Stimulated activated CD4-positive, alpha-beta T cell treated with anti-CD3 and anti-CD28 coated beads, Interleukin-1b, Interleukin-23, amount 100 ng/mL, for 4 hours (primary cell): ENCODE results near the gene CCDC85B.
"Not testable (repeated sequence)": the region's sequence is repeated elsewhere in the genome, so short reads cannot be mapped to it uniquely, and the experiment has no call there.

Experiments used
- DNase-seq, 2 donors: peaks; one replicate each; pipeline ENCODE4 v3.0.0-alpha.2; 2020; ENCODE audit warnings: low read depth in 2 of 2

The CCDC85B gene

DNA sequence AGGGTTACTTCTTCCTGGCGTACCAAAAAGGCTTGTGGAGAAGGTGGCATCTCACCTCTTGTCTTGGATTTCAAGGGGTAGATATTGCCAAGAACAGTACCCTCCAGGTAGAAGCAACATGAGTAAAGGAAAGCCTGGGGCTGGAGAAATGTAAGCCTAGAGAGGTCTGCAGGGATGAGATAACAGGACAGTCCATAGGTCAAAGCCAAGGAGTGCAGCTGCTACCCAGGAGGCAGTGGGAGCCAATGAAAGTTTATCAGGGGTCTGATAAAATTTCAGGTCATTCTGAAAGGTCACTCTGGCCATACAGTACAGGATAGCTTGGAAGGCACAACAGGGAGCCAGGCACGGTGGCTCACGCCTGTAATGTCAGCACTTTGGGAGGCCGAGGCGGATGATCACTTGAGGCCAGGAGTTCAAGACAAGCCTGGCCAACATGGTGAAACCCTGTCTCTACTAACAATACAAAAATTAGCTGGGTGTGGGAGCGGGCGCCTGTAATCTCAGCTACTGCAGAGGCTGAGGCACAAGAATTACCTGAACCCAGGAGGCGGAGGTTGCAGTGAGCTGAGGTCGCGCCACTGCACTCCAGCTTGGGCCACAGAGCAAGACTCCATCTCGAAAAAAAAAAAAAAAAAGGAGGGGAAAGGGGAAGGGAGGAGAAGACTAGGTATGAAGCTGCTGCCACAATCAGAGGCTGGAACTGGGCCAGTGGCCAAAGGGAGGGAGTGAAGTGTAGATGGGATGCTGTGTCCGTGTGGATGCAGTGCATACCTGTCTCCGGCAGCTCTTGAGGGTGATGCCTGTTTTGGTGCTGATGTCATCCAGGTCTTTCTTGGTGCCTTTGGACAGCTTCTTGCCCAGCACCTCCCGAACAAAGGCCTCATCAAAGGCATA is 3.4 kb upstream of the CCDC85B start:
- no peak for DNase-seq

DNA sequence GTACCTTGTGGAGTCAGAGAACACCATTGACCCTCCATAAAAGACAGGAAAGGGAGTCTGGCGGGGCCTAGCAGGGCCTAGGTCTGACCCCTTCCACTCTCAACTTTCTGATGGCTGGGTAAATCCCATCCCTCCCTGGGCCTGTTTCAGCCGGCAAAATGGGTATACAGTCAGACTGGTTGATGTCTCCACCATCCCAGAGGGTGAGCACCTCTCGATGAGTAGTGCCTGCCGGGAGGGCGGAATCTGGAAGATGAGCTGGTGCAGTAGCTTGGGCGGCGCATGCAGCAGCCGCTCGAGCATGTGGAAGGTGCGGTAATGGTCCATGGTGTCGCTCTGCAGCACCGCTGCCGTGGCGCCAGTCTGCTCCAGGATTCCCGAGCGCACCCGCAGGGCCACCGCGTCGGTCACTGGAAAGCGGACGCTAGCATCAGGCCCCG is 2.7 kb upstream of the CCDC85B start:
- DNase-seq = no peak

- peak; percentile 91 to 95 for DNase-seq
Observed at GRCh38 chr11:65888163-65888814, 2.2 kb upstream of the CCDC85B start, which contains the start of gene FIBP. Gene FIBP, minus strand, starts transcription at chr11:65888471. Its CDS starts 53 bp downstream, at chr11:65888418.

- DNase-seq = peak; percentile 47 to 61
Observed at GRCh38 chr11:65891219-65892136, 1.0 kb downstream of the CCDC85B start.

DNA sequence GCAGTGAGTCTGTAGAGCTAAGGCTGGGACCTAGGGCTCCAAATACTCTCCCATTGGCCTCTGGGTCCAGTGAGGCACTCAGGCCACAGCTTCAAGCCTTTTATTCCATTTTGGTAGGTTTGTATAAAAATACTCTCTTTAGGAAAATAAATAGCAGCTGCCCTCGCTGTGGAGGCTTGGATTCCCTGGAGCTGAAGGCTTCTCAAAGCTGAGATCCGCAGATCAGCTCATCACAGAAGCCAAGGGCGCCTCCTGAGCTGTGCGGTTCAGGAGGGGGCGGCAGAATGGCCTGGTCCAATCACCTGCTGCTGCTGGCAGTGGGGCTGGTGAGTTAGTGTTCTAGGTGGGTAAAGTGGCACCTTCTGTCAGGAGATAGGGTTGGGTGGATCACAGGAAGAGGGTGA is 1.7 kb downstream of the CCDC85B start:
- DNase-seq = not testable (repeated sequence)

GRCh38 chr11:65892661-65893317 is 2.3 kb downstream of the CCDC85B start:
- DNase-seq = no peak

DNA sequence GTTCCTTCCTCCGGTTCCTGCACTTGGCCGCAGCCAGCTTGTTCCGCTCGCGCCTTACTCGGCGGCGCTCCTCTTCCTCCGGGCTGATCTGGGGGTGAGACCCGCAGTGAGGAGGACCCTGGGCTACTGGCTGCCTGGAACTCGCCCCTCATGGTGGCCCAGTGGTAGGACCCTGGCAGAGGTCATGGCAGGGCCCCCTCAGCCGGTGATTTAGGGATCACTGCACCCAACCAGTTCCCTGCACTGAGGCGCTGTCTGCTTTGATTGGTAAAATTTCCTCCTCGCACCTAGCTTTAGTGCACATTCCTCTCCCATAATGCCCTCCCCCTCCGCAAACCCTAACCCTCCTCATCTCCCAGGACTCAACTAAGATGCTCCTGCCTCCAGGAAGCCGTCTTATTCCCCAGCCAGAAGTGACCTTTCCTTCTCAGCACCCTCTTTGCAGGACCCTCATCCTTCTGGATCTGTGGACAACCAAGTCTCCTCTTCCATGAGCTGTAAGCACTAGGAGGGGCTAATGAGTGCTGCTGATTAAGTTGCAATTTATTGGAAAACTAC is 3.6 kb downstream of the CCDC85B start:
- no peak for DNase-seq

GRCh38 chr11:65895482-65895981 is 5.1 kb downstream of the CCDC85B start:
- no peak for DNase-seq

GRCh38 chr11:65896034-65896999 is 5.8 kb downstream of the CCDC85B start:
- no peak for DNase-seq

DNA sequence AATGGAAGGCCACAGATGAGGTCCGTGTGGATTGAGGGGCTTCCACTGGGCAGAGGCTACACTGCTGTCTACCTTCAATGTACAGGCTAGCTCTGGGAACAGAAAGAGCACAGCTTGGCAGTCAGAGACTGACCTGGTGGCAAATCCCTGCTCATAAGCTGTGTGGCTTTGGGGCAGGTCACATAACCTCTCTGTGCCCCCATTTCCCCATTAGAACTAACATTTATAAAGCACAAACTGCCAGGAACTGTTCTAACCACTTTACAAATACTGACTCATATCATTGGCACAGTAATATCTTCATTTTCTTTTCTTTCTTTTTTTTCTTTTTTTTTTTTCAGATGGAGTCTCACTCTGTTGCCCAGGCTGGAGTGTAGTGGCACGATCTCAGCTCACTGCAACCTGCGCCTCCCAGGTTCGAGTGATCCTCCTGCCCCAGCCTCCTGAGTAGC is 6.6 kb downstream of the CCDC85B start:
- no peak for DNase-seq

DNA sequence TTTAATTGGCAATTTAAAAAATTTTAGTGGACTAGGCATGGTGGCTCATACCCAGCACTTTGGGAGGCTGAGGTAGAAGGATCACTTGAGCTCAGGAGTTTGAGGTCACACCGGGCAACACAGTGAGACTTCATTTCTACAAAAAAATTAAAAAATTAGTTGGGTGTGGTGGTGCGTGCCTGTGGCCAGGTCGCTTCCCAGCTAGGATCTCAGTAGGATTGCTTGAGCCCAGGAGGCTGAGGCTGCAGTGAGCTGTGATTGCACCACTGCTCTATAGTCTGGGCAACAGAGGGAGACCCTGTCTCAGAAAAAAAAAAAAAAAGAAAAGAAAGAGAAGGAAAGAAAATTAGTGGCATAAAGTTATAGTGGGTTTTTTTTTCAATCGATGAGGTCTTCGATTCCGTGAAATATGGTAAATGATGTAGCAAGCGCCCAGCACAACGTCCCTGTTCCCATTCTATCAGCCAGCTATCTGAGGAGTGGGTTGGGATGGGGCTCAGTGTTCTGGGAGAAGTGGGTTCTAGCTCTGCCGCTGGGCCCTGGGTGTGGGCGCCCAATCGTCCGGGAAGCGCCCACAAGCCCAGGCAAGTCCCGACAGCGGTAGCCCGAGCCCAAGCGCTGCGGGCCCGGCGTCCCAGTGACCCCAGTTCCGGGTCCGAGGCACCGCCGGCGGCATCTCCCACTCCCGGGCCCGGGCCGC is 8.3 kb downstream of the CCDC85B start:
- no peak for DNase-seq

GRCh38 chr11:65899356-65900124 is 9.1 kb downstream of the CCDC85B start:
- peak; percentile 63 to 75 for DNase-seq

GRCh38 chr11:65900125-65900898 is 9.8 kb downstream of the CCDC85B start, which contains the start of gene FOSL1:
Gene FOSL1, minus strand, starts transcription at chr11:65900388. Its CDS starts 49 bp downstream, at chr11:65900339.
- DNase-seq = peak; percentile 89 to 93

DNA sequence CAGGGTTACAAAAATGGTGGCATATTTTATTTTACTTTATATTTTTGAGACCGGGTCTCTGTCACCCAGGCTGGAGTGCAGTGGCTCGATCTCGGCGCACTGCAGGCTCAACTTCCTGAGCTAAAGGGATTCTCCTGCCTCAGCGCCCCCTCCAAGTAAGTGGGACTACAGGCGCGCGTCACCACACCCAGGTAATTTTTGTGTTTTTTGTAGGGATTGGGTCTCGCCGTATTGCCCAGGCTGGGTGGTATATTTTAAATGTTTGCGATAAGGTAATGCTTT is 10.4 kb downstream of the CCDC85B start:
- DNase-seq = no peak

GRCh38 chr11:65903068-65903481 is 12.6 kb downstream of the CCDC85B start:
- no peak for DNase-seq

DNA sequence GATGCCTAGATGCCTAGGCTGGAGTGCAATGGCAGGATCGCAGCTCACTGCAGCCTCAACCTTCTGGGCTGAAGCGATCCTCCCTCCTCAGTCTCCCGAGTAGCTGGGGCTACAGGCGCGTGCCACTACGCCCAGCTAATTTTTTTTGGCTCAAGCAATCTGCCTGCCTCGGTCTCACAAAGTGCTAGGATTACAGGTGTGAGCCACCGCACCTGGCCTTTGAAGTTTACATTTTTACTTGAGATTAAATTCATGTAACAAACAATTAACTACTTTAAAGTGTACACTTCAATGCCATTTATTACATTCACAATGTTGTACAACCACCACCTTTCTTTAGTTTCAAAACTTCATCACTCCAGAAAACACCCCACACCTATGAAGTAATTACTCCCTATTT is 13.2 kb downstream of the CCDC85B start:
- no peak for DNase-seq

- no peak for DNase-seq
Observed at GRCh38 chr11:65906602-65907001, 16.1 kb downstream of the CCDC85B start.
